Activated T-cell treated with anti-CD3 and anti-CD28 coated beads, Interleukin-2, amount 50 U/mL, for 24 hours (primary cell): ENCODE results near the gene SIRPB2.
"Not testable (repeated sequence)": the region's sequence is repeated elsewhere in the genome, so short reads cannot be mapped to it uniquely, and the experiment has no call there.

ENCODE experiments used
- DNase-seq: peaks from one replicate; pipeline ENCODE4 v3.0.0-alpha.2; 2020
- H3K27ac Mint-ChIP-seq: 2 replicates; pipeline ENCODE4 v1.8.0; 2020; ENCODE audit warnings: mild to moderate bottlenecking, mixed read lengths
- H3K27me3 Mint-ChIP-seq: 2 replicates; pipeline ENCODE4 v1.8.0; 2020; ENCODE audit warnings: mixed read lengths
- H3K36me3 Mint-ChIP-seq: 2 replicates; pipeline ENCODE4 v1.8.0; 2020; ENCODE audit warnings: low read depth, mixed read lengths
- H3K4me1 Mint-ChIP-seq: 2 replicates; pipeline ENCODE4 v1.8.0; 2020; ENCODE audit warnings: low read depth, mixed read lengths
- H3K4me3 Mint-ChIP-seq: 2 replicates; pipeline ENCODE4 v1.8.0; 2020; ENCODE audit warnings: mild to moderate bottlenecking, moderate library complexity, mixed read lengths
- H3K9me3 Mint-ChIP-seq: 2 replicates; pipeline ENCODE4 v1.8.0; 2020; ENCODE audit warnings: mixed read lengths

Gene SIRPB2

GRCh38 chr20:1509237-1509636, 18.0 kb upstream of the SIRPB2 start:
- Mint-ChIP-seq H3K36me3 (no peaks in the 10 kb centered on the region), H3K27ac (no peak overlapping the region), H3K4me1 (no peaks in the 10 kb centered on the region), H3K4me3 (no peak overlapping the region), H3K27me3 (peaks cover 11% of the 10 kb centered on the region), H3K9me3 (peaks cover 4% of the 10 kb centered on the region)
- no peak for DNase-seq

- H3K36me3 Mint-ChIP-seq = no peaks in the 10 kb centered on the region
- H3K4me1 Mint-ChIP-seq = peaks cover 2% of the 10 kb centered on the region
- H3K27ac Mint-ChIP-seq = no peak overlapping the region
- DNase-seq = no peak
- H3K9me3 Mint-ChIP-seq = peaks cover 4% of the 10 kb centered on the region
- H3K27me3 Mint-ChIP-seq = peaks cover 11% of the 10 kb centered on the region
- H3K4me3 Mint-ChIP-seq = no peak overlapping the region
Observed at GRCh38 chr20:1508574-1508973, 17.4 kb upstream of the SIRPB2 start.

- Mint-ChIP-seq H3K4me3 (no peak overlapping the region), H3K27me3 (peaks cover 13% of the 10 kb centered on the region), H3K27ac (no peak overlapping the region), H3K9me3 (no peaks in the 10 kb centered on the region), H3K4me1 (peaks cover 4% of the 10 kb centered on the region), H3K36me3 (no peaks in the 10 kb centered on the region)
- DNase-seq = no peak
Observed at GRCh38 chr20:1507276-1507675, 16.1 kb upstream of the SIRPB2 start.

DNA sequence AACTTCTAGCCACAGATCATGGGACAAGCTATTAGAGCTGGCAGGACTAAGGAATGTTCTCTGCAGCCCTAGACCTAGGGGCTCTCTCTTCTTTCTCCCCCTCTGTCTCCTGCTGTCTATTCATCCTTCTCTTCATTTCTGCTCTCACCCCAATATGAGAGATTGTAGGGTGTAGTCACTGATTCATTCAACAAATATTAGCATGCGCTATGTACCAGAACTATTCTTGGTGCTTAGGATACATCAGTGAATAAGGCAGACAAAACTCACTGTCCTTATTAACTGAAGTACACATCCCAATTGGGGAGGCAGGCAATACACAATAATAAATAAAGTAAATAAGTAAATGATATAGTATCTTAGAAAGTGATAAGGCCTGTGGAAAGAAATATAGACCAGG, 14.7 kb upstream of the SIRPB2 start:
- Mint-ChIP-seq H3K36me3 (no peaks in the 10 kb centered on the region), H3K9me3 (no peaks in the 10 kb centered on the region), H3K27ac (no peak overlapping the region), H3K4me3 (no peak overlapping the region), H3K4me1 (peaks cover 4% of the 10 kb centered on the region), H3K27me3 (peaks cover 5% of the 10 kb centered on the region)
- no peak for DNase-seq

- no peak overlapping the region for H3K27ac Mint-ChIP-seq
- H3K9me3 Mint-ChIP-seq = no peaks in the 10 kb centered on the region
- DNase-seq = no peak
- peaks cover 7% of the 10 kb centered on the region for H3K27me3 Mint-ChIP-seq
- no peak overlapping the region for H3K4me3 Mint-ChIP-seq
- H3K4me1 Mint-ChIP-seq = peaks cover 4% of the 10 kb centered on the region
- no peaks in the 10 kb centered on the region for H3K36me3 Mint-ChIP-seq
Observed at GRCh38 chr20:1505361-1505760, 14.1 kb upstream of the SIRPB2 start.

DNA sequence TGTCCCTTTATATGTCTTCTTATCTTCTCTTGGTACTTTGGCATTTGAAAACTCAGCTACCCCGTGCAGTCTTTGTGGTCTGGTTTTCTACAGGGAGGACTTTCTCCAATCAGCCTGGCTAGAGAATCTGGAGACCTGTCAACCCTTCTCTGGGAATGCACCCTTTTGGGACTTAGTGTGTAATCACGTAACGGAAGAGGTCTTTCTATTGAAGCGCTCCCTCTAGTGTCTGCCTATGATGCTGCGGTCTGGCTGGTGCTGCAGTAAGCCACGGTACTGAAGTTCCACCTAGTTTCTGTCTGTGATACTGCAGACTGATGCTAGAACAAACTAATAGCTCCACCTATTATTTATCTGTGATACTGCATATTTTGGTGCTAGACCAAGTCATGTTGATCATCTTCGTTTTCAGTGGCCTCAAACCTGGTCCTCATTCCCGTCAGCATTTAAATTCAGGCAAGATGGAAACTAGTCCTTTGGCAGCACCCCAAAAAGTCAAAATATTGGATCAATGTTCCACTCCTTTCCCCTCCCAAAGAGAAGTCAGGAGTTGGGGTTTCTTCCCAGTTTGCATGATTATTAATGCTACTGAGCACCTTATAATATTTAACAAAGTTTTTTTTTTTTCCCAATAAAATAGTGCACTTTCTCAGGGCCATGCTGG, 12.5 kb upstream of the SIRPB2 start:
- no peak overlapping the region for H3K27ac Mint-ChIP-seq
- H3K9me3 Mint-ChIP-seq = no peaks in the 10 kb centered on the region
- peaks cover 22% of the 10 kb centered on the region for H3K27me3 Mint-ChIP-seq
- H3K36me3 Mint-ChIP-seq = no peaks in the 10 kb centered on the region
- peak; percentile 75 for DNase-seq
- H3K4me3 Mint-ChIP-seq = no peak overlapping the region
- H3K4me1 Mint-ChIP-seq = peaks cover 4% of the 10 kb centered on the region

DNA sequence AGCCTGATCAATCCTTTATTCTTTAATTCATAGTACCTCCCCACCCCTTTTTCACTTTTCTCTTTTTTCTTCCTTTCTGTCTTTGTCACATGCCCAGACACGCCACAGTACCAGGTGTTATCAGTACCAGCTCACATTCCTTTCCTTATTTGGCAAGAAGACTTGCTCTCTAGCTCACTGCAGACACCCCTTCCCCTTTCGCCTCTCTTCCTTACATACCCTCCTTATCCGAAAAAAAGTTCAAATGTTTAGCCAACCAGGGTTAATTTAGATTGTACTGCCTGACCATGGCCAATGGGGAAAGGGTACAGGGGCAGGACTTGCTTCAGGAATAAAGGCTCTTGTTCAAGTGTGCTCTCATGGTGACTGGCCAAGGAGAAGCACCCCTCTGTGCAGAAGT, 9.3 kb upstream of the SIRPB2 start:
- Mint-ChIP-seq H3K27ac (no peak overlapping the region), H3K27me3 (peaks cover 43% of the 10 kb centered on the region), H3K9me3 (no peaks in the 10 kb centered on the region), H3K36me3 (no peaks in the 10 kb centered on the region), H3K4me1 (peaks cover 4% of the 10 kb centered on the region), H3K4me3 (no peak overlapping the region)
- DNase-seq = no peak

GRCh38 chr20:1499528-1500420, 8.6 kb upstream of the SIRPB2 start:
- Mint-ChIP-seq H3K4me1 (peaks cover 4% of the 10 kb centered on the region), H3K27me3 (peaks cover 50% of the 10 kb centered on the region), H3K4me3 (no peak overlapping the region), H3K27ac (no peak overlapping the region), H3K9me3 (no peaks in the 10 kb centered on the region), H3K36me3 (no peaks in the 10 kb centered on the region)
- DNase-seq = no peak

DNA sequence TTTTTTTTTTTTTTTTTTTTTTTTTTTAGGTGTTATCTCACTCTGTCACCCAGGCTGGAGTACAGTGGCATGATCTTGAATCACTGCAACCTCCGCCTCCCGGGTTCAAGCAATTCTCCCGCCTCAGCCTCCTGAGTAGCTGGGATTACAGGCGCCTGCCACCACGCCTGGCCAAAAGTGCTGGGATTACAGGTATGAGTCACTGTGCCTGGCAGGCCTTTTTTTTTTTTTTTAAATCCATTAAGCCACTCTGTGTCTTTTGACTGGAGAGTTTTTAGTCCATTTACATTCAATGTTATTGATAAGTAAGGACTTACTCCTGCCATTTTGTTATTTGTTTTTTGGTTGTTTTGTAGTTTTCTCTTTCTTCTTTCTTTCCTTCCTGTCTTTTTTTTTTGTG, 6.2 kb upstream of the SIRPB2 start:
- DNase-seq, H3K9me3 Mint-ChIP-seq, H3K4me3 Mint-ChIP-seq, H3K36me3 Mint-ChIP-seq, H3K4me1 Mint-ChIP-seq, H3K27ac Mint-ChIP-seq: not testable (repeated sequence)
- peaks cover 54% of the 10 kb centered on the region for H3K27me3 Mint-ChIP-seq

DNA sequence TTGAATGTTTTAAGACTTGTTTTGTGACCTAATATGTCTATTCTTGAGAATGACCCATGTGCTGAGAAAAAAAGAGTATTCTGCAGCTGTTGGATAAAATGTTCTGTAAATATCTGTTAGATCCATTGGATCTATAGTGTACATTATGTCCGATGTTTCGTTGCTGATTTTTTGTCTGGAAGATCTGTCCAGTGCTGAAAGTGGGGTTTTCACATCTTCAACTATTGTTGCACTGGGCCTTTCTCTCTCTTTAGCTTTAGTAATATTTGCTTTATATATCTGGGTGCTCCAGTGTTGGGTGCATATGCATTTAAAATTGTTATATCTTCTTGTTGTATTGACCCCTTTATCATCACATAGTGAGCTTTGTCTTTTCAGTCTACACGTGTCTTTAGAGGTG, 5.7 kb upstream of the SIRPB2 start:
- no peak for DNase-seq
- no peaks in the 10 kb centered on the region for H3K36me3 Mint-ChIP-seq
- H3K4me1 Mint-ChIP-seq = peaks cover 3% of the 10 kb centered on the region
- peaks cover 52% of the 10 kb centered on the region for H3K27me3 Mint-ChIP-seq
- peaks cover 2% of the 10 kb centered on the region for H3K9me3 Mint-ChIP-seq
- H3K27ac Mint-ChIP-seq = no peak overlapping the region
- no peak overlapping the region for H3K4me3 Mint-ChIP-seq

DNA sequence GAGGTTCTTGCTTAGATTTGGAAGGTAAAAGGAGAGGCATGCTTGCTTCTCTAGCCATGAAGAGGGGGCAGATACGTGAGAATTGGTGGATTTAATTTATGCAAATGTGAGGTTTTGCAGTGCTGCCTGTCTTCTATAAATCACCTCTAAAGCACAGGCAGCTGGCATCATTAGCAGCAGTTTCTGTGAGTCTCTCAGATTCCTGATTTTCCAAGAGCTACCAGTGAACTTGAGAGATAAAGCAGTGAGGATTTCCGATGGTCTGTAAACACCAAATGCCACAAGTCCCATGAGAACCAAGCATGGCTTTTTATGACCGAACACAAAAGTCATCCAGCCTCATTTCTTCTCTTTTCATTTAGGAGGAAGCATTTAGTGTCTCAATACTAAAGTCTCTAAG, 3.2 kb upstream of the SIRPB2 start:
- H3K4me1 Mint-ChIP-seq = peaks cover 5% of the 10 kb centered on the region
- H3K4me3 Mint-ChIP-seq = no peak overlapping the region
- H3K27me3 Mint-ChIP-seq = peaks cover 46% of the 10 kb centered on the region
- H3K27ac Mint-ChIP-seq = no peak overlapping the region
- no peaks in the 10 kb centered on the region for H3K36me3 Mint-ChIP-seq
- H3K9me3 Mint-ChIP-seq = peaks cover 2% of the 10 kb centered on the region
- no peak for DNase-seq

GRCh38 chr20:1493536-1493935, 2.3 kb upstream of the SIRPB2 start:
- DNase-seq = no peak
- Mint-ChIP-seq H3K4me3 (no peak overlapping the region), H3K4me1 (peaks cover 5% of the 10 kb centered on the region), H3K27me3 (peaks cover 45% of the 10 kb centered on the region), H3K36me3 (no peaks in the 10 kb centered on the region), H3K9me3 (peaks cover 2% of the 10 kb centered on the region), H3K27ac (no peak overlapping the region)

GRCh38 chr20:1491860-1492642, 831 bp upstream of the SIRPB2 start:
- no peak for DNase-seq
- no peak overlapping the region for H3K4me3 Mint-ChIP-seq
- peaks cover 5% of the 10 kb centered on the region for H3K4me1 Mint-ChIP-seq
- H3K27ac Mint-ChIP-seq = no peak overlapping the region
- peaks cover 40% of the 10 kb centered on the region for H3K27me3 Mint-ChIP-seq
- H3K9me3 Mint-ChIP-seq = peaks cover 2% of the 10 kb centered on the region
- no peaks in the 10 kb centered on the region for H3K36me3 Mint-ChIP-seq

DNA sequence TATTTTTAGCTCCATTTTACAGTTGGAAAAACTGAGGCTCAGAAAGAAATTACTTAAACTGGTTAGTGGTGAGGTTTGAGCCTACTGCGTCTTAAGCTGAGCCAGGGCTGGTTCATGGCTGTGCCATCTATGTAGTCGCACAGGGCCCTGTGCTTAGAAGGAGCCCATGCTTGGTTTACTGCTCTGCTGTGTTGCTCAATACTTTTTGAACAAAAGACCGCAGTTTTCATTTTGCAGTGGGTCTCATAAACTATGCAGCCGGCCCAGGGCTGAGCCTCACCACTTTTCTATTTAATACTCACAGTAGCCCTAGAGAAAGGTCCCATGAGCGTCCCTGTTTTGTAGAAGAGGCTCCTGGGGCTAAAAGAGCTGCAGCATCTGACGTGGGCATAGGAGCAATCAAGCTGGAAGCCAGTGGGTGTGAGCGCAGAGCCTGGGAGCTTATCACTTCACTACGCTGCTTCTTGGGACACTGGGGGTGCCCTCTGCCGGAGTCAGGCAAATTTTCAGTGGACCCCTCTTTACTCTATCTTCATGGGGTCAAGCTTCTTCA, 501 bp downstream of the SIRPB2 start:
- H3K4me3 Mint-ChIP-seq = no peak overlapping the region
- H3K9me3 Mint-ChIP-seq = peaks cover 2% of the 10 kb centered on the region
- H3K27me3 Mint-ChIP-seq = peaks cover 38% of the 10 kb centered on the region
- H3K36me3 Mint-ChIP-seq = no peaks in the 10 kb centered on the region
- no peak for DNase-seq
- H3K27ac Mint-ChIP-seq = no peak overlapping the region
- H3K4me1 Mint-ChIP-seq = peaks cover 5% of the 10 kb centered on the region
